ENCODE data around the gene KCNK17.

DNA sequence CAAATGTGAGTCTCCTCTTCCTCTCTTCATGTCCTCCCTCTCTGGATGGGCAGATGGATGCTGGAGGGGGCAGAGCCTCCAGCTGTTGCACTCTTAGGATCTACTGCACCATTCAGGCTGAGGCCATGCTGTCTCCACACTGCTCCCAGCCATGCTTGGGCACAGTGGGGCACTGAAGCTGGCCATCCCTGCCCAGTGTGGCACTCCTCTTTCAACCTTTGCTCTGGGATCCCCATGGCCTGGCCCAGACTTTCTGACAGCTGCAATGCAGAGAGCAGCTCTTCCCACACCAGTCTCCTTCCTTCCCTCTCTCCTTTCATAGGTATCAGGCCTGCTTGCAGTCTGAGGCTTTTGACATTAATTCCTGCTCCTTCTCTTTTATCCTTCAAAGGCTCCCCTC lies 9.3 kb downstream of the KCNK17 start:
- TF ChIP-seq, protein P1, sequence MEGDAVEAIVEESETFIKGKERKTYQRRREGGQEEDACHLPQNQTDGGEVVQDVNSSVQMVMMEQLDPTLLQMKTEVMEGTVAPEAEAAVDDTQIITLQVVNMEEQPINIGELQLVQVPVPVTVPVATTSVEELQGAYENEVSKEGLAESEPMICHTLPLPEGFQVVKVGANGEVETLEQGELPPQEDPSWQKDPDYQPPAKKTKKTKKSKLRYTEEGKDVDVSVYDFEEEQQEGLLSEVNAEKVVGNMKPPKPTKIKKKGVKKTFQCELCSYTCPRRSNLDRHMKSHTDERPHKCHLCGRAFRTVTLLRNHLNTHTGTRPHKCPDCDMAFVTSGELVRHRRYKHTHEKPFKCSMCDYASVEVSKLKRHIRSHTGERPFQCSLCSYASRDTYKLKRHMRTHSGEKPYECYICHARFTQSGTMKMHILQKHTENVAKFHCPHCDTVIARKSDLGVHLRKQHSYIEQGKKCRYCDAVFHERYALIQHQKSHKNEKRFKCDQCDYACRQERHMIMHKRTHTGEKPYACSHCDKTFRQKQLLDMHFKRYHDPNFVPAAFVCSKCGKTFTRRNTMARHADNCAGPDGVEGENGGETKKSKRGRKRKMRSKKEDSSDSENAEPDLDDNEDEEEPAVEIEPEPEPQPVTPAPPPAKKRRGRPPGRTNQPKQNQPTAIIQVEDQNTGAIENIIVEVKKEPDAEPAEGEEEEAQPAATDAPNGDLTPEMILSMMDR (IDR thresholded peaks at IDR 0.05; ENCODE audit: low read depth, low read length), result no peak
- no peak for TF ChIP-seq EZH2phosphoT487 (IDR thresholded peaks at IDR 0.05; ENCODE audit: low read depth)

Measured in OCI-LY3 (cell line).